Renal pelvis (tissue), 4 donors: ENCODE results near the gene ABT1. TPM values are rescaled to one million over a fixed set of nuclear protein-coding genes. Genes with fewer than 3 reads are reported as not detected.

Experiments used
- DNase-seq: peaks from one replicate; pipeline ENCODE4 v3.0.0-alpha.2; 2013
- polyA plus RNA-seq, 3 donors: library from polyadenylated mRNA; unstranded; fragments of 120-200 nt; gene quantifications; one replicate each; pipeline ENCODE4 v1.2.1, GENCODE V29; 2013; ENCODE audit not compliant: insufficient read length in 3 of 3

The ABT1 gene
- polyA plus RNA-seq, 3 donors: 15.4 to 17.9 (median 16.7) TPM

- peak; percentile 95 for DNase-seq
These were observed 27.9 kb upstream of the ABT1 start for GRCh38 chr6:26568601-26569432.

GRCh38 chr6:26569433-26569764 is 27.4 kb upstream of the ABT1 start:
- DNase-seq: no peak

GRCh38 chr6:26570027-26570809 is 26.5 kb upstream of the ABT1 start:
- no peak for DNase-seq

GRCh38 chr6:26571592-26572296 is 25.0 kb upstream of the ABT1 start:
- DNase-seq: peak; percentile 79

GRCh38 chr6:26575494-26575939 is 21.2 kb upstream of the ABT1 start:
- DNase-seq: no peak

- DNase-seq: no peak
These were observed 20.3 kb upstream of the ABT1 start for GRCh38 chr6:26576407-26576843.

GRCh38 chr6:26576929-26577719 is 19.6 kb upstream of the ABT1 start:
- peak; percentile 16 for DNase-seq

GRCh38 chr6:26577720-26578072 is 19.1 kb upstream of the ABT1 start:
- DNase-seq: no peak

- no peak for DNase-seq
These were observed 18.5 kb upstream of the ABT1 start for GRCh38 chr6:26578279-26578678.

- no peak for DNase-seq
These were observed 18.0 kb upstream of the ABT1 start for GRCh38 chr6:26578741-26579140.

GRCh38 chr6:26581164-26581915 is 15.4 kb upstream of the ABT1 start:
- no peak for DNase-seq

- no peak for DNase-seq
These were observed 7.8 kb upstream of the ABT1 start for GRCh38 chr6:26588965-26589364.

GRCh38 chr6:26592649-26593048 is 4.1 kb upstream of the ABT1 start:
- DNase-seq: no peak

GRCh38 chr6:26593278-26594130 is 3.2 kb upstream of the ABT1 start:
- no peak for DNase-seq

- no peak for DNase-seq
These were observed 2.6 kb upstream of the ABT1 start for GRCh38 chr6:26594131-26594498.

GRCh38 chr6:26594730-26595632 is 1.8 kb upstream of the ABT1 start:
- peak; percentile 15 for DNase-seq

GRCh38 chr6:26595669-26596269 is 984 bp upstream of the ABT1 start:
- DNase-seq: peak; percentile 92

GRCh38 chr6:26597389-26597766 is 625 bp downstream of the ABT1 start:
- no peak for DNase-seq

GRCh38 chr6:26597821-26598220 is 1.1 kb downstream of the ABT1 start:
- DNase-seq: no peak
